ENCODE measurements around the gene CFAP410. TPM values are rescaled to one million over a fixed set of nuclear protein-coding genes. Genes with fewer than 3 reads are reported as not detected.

The CFAP410 gene
- total RNA-seq, 1 donor from 2014 or later, result 11.2 TPM

DNA sequence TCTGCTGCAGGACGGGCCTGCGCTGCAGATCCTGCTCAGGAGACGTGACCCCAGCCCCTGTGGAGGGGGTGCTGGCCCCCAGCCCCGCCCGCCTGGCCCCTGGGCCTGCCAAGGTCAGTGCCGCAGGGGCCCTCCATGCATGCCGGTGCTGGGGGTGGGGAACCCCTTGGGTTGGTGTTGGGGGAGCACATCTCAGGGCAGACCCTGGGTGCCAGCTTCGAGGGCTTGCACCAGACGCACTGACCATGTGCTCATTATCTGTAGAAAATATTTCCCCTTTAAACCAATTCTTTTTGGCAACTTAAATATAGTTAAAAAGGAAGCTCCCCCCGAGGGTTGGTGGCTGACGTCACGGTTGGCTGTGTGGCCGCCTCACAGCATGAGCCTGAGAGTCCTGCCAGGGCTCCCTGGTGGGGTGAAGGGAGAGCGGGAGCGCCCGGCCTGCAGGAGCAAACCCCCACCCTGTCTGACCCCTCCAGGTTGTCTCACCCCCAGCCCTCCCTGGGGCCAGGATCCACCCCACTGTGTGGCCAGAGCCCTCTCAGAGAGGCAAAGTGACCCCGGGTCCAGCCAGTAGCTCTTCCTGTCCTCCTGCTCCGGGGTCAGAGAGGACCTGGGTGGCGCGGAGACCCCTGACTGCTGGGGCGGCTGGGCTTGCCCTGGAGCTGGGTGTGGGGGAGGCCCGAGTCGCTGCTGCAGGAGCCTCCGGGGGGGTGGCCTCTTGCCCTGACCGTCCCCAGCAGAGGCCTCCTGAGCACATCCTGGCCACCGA is 44.6 kb downstream of the CFAP410 start:
- no peak for DNase-seq (ENCODE audit: low read depth)
- TF ChIP-seq, protein P1, sequence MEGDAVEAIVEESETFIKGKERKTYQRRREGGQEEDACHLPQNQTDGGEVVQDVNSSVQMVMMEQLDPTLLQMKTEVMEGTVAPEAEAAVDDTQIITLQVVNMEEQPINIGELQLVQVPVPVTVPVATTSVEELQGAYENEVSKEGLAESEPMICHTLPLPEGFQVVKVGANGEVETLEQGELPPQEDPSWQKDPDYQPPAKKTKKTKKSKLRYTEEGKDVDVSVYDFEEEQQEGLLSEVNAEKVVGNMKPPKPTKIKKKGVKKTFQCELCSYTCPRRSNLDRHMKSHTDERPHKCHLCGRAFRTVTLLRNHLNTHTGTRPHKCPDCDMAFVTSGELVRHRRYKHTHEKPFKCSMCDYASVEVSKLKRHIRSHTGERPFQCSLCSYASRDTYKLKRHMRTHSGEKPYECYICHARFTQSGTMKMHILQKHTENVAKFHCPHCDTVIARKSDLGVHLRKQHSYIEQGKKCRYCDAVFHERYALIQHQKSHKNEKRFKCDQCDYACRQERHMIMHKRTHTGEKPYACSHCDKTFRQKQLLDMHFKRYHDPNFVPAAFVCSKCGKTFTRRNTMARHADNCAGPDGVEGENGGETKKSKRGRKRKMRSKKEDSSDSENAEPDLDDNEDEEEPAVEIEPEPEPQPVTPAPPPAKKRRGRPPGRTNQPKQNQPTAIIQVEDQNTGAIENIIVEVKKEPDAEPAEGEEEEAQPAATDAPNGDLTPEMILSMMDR (conservative IDR thresholded peaks at IDR 0.05; ENCODE audit: low read depth, low read length), result no peak
- H3K4me3 ChIP-seq (ENCODE audit: low read depth, low read length), result no peak overlapping the region

DNA sequence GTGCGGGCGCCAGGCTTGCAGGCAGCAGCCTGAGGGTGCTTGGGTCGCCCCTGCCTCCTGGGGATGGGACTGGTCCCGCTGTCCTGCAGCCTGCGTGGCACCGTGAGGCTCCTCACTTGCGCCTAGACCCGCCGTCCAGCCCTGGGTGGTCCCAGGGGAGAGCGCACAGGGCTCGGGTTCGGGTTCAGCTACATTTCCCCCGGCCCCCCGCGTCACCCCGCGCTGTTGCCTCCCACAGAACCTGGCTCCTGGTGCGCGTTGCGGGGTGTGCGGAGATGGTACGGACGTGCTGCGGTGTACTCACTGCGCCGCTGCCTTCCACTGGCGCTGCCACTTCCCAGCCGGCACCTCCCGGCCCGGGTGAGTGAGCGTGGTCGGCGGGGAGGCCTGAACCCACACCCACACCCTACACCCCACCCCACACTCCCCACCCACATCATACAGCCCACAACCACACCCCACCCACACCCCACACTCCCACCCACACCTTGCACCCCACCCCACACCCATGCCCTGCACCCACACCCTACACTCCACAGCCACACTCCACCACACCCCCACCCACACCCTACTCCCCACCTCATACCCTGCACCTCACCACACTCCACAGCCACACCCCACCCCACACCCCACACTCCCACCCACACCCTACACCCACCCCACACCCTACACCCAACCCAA is 45.5 kb downstream of the CFAP410 start:
- DNase-seq (ENCODE audit: low read depth), result no peak
- TF ChIP-seq, protein P1 (conservative IDR thresholded peaks at IDR 0.05; ENCODE audit: low read depth, low read length), result no peak

GRCh38 chr21:44292812-44293195 is 46.4 kb downstream of the CFAP410 start:
- TF ChIP-seq, protein P1 (conservative IDR thresholded peaks at IDR 0.05; ENCODE audit: low read depth, low read length), result no peak
- no peak overlapping the region for H3K4me3 ChIP-seq (ENCODE audit: low read depth, low read length)
- no peak for DNase-seq (ENCODE audit: low read depth)

More for the DNA sequence above, 45.5 kb downstream of the CFAP410 start:
- no peak overlapping the region for H3K4me3 ChIP-seq (ENCODE audit: low read depth, low read length)

- no peak overlapping the region for H3K4me3 ChIP-seq (ENCODE audit: low read depth, low read length)
- TF ChIP-seq, protein P1 (conservative IDR thresholded peaks at IDR 0.05; ENCODE audit: low read depth, low read length), result no peak
- no peak for DNase-seq (ENCODE audit: low read depth)
Observed at GRCh38 chr21:44291936-44292811, 47.0 kb downstream of the CFAP410 start.

- TF ChIP-seq, protein P1 (conservative IDR thresholded peaks at IDR 0.05; ENCODE audit: low read depth, low read length), result no peak
Observed at GRCh38 chr21:44291078-44291935, 47.9 kb downstream of the CFAP410 start.

More at GRCh38 chr21:44291078-44291935, 47.9 kb downstream of the CFAP410 start:
- no peak for DNase-seq (ENCODE audit: low read depth)
- no peak overlapping the region for H3K4me3 ChIP-seq (ENCODE audit: low read depth, low read length)
